Thymus (tissue), 11 donors: ENCODE data around the gene CTNNA2. TPM values are rescaled to one million over a fixed set of nuclear protein-coding genes. Genes with fewer than 3 reads are reported as not detected.

ENCODE experiments used
- DNase-seq, 9 donors: peaks; one replicate each; pipeline ENCODE4 v3.0.0-alpha.2; 2013; ENCODE audit warnings: low spot score in 9 of 9, low read depth in 6 of 9, missing footprints in 1 of 9
- H3K27ac ChIP-seq, 2 donors: one replicate each; pipeline ENCODE4 v1.5.1; 2013; ENCODE audit warnings: control low read depth in 1 of 2, low read depth in 1 of 2, low read length in 1 of 2, mild to moderate bottlenecking in 1 of 2, moderate library complexity in 1 of 2
- H3K27me3 ChIP-seq, 2 donors: one replicate each; pipeline ENCODE4 v1.5.1; 2013; ENCODE audit warnings: low read length in 1 of 2; ENCODE audit not compliant: control insufficient read depth in 2 of 2, insufficient read depth in 1 of 2
- H3K36me3 ChIP-seq, 2 donors: one replicate each; pipeline ENCODE4 v1.5.1; 2013; ENCODE audit warnings: low read length in 1 of 2, mild to moderate bottlenecking in 1 of 2, moderate library complexity in 1 of 2; ENCODE audit not compliant: control insufficient read depth in 2 of 2, insufficient read depth in 2 of 2
- H3K4me1 ChIP-seq, 2 donors: one replicate each; pipeline ENCODE4 v1.5.1; 2013; ENCODE audit warnings: low read length in 2 of 2; ENCODE audit not compliant: control insufficient read depth in 2 of 2, insufficient read depth in 2 of 2
- H3K4me3 ChIP-seq, 2 donors: one replicate each; pipeline ENCODE4 v1.5.1; 2013; ENCODE audit warnings: low read length in 2 of 2, control low read depth in 1 of 2, mild to moderate bottlenecking in 1 of 2
- H3K9me3 ChIP-seq, 2 donors: one replicate each; pipeline ENCODE4 v1.5.1; 2013; ENCODE audit warnings: low read length in 1 of 2, mild to moderate bottlenecking in 1 of 2; ENCODE audit not compliant: control insufficient read depth in 2 of 2, insufficient read depth in 1 of 2
- WGBS: extraction: QIAGEN DNeasy Blood & Tissue Kit; methylation state at CpG from one replicate; pipeline ENCODE4 v1.1.7; 2013; 5-methylcytosine and 5-hydroxymethylcytosine counted together
- polyA plus RNA-seq: library from polyadenylated mRNA; stranded (reverse); fragments of 200-250 nt; gene quantifications from one replicate; pipeline ENCODE4 v1.2.3, GENCODE V29; 2013
- total RNA-seq: library from RNA; stranded (reverse); fragments of 120-200 nt; gene quantifications from one replicate; pipeline ENCODE4 v1.2.4, GENCODE V29; 2013
- donor health status: healthy.

CTNNA2 gene
- total and polyA plus RNA-seq, 2 donors, result 0.16 to 0.19 TPM

DNA sequence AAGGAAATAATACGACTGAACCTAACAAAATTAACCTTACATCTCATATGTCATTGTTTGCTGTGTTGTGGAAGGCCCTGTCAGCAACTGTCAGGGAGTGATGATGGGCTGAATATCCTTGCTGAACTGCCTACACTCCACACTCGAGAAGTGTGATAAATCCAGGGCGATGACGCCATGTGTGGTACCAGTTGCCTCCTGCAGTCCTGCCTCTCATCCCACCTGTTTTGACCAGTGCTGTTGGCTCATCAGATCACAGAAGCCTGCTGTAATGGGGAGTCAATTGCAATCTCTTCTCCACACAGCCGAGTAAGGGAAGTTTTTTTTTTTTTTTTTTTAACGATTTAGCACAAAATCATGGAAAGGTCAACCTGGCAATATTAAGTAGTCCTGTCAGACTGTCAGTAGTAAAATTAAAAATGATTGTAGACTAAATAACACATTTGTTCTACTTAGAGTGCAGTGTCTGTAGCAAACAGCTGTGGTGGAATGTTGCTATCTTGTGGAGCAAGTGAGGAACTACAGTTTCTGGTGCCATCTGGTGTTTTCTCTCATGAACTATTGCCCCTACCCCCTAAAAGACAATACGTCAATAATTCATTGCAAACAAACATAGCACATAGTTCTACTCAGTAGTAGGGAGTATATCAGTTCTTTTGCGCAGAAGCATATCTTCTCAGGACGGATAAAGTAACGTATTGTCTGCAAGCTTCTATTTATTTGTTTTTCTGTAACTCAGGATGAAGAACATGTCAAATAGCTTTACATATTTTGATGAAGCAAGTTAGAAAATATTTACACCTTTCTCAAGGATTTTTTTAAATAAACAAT lies 347.6 kb downstream of the CTNNA2 start:
- WGBS, result 63% methylated on average over 10 of the region's 10 CpGs
- Histone ChIP-seq H3K4me3 (no peak overlapping the region), H3K9me3 (no peaks in the 10 kb centered on the region), H3K27ac (no peak overlapping the region), H3K36me3 (no peaks in the 10 kb centered on the region), H3K4me1 (no peaks in the 10 kb centered on the region), H3K27me3 (no peaks in the 10 kb centered on the region)
- DNase-seq, result no peak

DNA sequence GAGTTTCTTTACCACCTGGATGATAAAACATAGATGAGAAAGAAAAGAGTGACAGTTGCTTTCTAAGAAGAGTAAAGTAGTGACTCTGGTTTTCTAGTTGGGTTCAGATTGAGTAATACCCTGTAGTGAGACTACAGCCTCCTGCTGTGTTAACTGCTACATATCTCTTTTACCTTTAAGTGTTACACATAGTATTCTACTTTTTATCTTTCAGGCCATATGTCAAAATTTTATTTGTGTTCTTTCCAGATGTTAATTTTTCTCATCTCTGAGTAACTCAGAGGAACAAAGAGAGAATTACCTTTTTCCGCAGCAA lies 348.2 kb downstream of the CTNNA2 start:
- no peak for DNase-seq
- Histone ChIP-seq H3K27me3 (no peaks in the 10 kb centered on the region), H3K27ac (no peak overlapping the region), H3K9me3 (no peaks in the 10 kb centered on the region), H3K4me3 (no peak overlapping the region), H3K4me1 (no peaks in the 10 kb centered on the region), H3K36me3 (no peaks in the 10 kb centered on the region)
- 52% methylated on average over 1 of the region's 1 CpG for WGBS

DNA sequence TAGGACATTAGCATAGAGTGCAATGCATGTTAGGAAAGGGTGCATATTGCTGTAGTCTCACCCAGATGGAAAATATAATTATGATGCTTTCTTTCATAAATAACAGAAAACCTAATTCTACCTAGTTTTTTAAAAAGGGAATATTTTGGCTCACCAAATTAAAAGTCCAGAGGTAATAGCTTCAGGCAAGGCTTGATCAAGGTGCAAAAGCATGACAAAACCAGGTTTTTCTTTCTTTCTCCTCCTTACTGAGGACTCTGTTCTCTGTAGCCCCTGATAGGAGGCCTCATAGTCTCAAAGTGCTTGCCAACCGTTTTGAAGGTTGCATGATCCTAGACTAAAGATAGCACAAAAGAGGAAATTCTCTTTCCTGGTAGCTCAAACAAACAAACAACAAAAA lies 349.9 kb downstream of the CTNNA2 start:
- no peaks in the 10 kb centered on the region for H3K9me3 ChIP-seq
- WGBS, result 14% methylated on average over 1 of the region's 1 CpG
- H3K27ac ChIP-seq, result no peak overlapping the region
- no peaks in the 10 kb centered on the region for H3K4me1 ChIP-seq
- H3K4me3 ChIP-seq, result no peak overlapping the region
- no peak for DNase-seq
- no peaks in the 10 kb centered on the region for H3K27me3 ChIP-seq
- no peaks in the 10 kb centered on the region for H3K36me3 ChIP-seq

DNA sequence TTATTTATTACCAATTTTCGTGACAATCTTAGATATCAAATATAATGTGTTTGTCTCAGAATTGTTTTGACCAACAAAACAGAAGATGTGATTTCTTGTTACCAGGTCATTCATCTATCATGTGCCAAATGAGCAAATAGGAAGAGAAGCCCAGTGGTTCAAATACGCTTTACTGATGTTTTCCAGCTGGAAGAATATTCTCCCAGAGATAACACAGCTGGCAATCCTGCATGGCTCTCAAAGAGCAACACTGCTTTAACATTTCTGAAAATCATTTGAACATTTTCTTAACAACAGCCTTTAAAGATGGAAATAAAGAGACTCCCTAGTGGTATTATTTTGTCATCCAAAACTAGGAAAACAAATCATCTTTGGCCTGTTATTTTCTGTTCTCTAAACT lies 359.8 kb downstream of the CTNNA2 start:
- Histone ChIP-seq H3K36me3 (no peaks in the 10 kb centered on the region), H3K27me3 (no peaks in the 10 kb centered on the region), H3K9me3 (no peaks in the 10 kb centered on the region), H3K27ac (no peak overlapping the region), H3K4me3 (no peak overlapping the region), H3K4me1 (no peaks in the 10 kb centered on the region)
- DNase-seq, result no peak
- WGBS, result 91% methylated on average over 2 of the region's 2 CpGs

DNA sequence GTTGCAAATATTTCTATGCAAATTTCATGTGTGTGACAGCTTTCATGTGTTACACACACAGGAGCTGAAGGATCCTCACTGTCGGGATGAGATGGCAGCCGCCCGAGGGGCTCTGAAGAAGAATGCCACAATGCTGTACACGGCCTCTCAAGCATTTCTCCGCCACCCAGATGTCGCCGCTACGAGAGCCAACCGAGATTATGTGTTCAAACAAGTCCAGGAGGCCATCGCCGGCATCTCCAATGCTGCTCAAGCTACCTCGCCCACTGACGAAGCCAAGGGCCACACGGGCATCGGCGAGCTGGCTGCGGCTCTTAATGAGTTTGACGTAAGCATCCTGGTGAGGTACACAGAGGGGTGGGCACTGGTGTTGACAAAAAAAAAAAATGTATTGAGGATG lies 361.2 kb downstream of the CTNNA2 start:
- WGBS, result 95% methylated on average over 18 of the region's 18 CpGs
- no peaks in the 10 kb centered on the region for H3K9me3 ChIP-seq
- H3K27me3 ChIP-seq, result no peaks in the 10 kb centered on the region
- no peak for DNase-seq
- H3K4me1 ChIP-seq, result no peaks in the 10 kb centered on the region
- no peaks in the 10 kb centered on the region for H3K36me3 ChIP-seq
- no peak overlapping the region for H3K27ac ChIP-seq
- H3K4me3 ChIP-seq, result no peak overlapping the region

DNA sequence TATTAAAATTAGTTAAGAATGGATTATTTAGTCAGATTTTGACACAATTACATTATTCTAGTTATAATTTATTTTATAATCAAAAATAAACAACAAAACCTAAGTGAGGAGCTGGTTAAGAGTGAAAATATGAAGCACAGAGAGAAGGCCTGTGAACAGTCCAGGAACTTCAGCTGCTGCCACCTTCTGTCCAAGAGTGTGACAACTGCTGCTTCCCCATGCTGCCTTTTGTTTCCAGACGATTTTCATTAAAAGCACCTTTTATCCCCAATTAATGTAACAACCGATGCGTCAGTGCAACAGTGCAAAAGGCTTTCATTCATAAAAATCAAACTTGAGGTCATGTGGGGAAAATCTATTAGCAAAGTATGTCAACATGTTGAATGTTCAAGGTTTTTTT lies 363.6 kb downstream of the CTNNA2 start:
- Histone ChIP-seq H3K27me3 (no peaks in the 10 kb centered on the region), H3K36me3 (no peaks in the 10 kb centered on the region), H3K4me1 (no peaks in the 10 kb centered on the region), H3K9me3 (no peaks in the 10 kb centered on the region), H3K27ac (no peak overlapping the region), H3K4me3 (no peak overlapping the region)
- 47% methylated on average over 3 of the region's 3 CpGs for WGBS
- DNase-seq, result no peak

DNA sequence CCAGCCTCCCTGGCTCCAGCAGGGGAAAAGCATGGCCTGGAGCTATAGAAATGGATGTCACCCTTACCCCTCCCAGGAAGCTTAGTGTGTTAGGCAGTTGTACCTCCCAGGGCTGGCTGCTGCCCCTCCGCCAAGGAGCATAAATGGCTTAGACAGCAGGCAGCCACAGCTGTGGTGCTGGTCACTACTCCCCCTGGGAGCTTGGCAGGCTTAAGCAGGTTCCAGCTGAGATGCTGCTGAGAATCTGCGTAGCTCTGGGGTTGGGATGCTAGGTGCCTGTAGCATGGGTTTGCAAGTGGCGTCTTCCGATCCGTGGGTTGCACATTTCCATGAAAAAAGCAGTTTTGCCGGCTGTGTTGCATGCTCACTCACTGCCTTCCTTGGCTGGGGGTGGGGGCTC lies 369.7 kb downstream of the CTNNA2 start:
- no peaks in the 10 kb centered on the region for H3K4me1 ChIP-seq
- no peaks in the 10 kb centered on the region for H3K9me3 ChIP-seq
- no peak overlapping the region for H3K4me3 ChIP-seq
- 92% methylated on average over 6 of the region's 6 CpGs for WGBS
- H3K27me3 ChIP-seq, result no peaks in the 10 kb centered on the region
- DNase-seq, result no peak
- no peaks in the 10 kb centered on the region for H3K36me3 ChIP-seq
- H3K27ac ChIP-seq, result no peak overlapping the region

DNA sequence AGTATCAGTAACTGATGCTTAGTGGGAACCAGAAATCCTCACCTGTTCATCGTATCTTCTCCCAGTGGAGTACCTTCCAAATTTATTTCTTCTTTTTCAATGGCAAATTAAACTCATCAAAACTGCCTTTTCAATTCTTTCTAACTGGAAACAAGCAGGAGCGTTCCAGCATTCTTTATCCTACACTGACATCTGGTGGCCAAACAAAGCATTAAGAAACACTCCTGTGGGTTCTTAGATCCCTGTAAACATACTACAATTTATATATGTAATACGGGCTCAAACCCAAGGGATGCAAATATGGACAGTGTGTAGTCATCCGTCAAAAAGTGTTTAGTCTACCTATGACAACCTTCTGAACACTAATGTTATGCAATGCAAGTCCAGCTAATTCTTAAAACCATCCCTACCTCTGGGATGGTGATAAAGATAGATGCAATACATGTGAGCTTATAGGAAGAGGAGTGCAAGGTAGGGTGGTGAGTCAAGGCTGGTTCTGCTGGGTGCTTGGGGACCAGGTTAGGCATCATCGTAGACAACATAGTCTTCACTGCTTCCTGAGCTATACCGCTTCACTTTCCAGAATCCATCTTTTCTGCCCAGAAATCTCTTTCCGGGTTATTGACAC lies 375.0 kb downstream of the CTNNA2 start:
- Histone ChIP-seq H3K4me3 (no peak overlapping the region), H3K27me3 (no peaks in the 10 kb centered on the region), H3K27ac (no peak overlapping the region), H3K36me3 (no peaks in the 10 kb centered on the region), H3K9me3 (no peaks in the 10 kb centered on the region), H3K4me1 (no peaks in the 10 kb centered on the region)
- WGBS, result 42% methylated on average over 7 of the region's 7 CpGs
- DNase-seq, result peak in 8 of 9 donors; percentile 8 to 56 (median 32)

DNA sequence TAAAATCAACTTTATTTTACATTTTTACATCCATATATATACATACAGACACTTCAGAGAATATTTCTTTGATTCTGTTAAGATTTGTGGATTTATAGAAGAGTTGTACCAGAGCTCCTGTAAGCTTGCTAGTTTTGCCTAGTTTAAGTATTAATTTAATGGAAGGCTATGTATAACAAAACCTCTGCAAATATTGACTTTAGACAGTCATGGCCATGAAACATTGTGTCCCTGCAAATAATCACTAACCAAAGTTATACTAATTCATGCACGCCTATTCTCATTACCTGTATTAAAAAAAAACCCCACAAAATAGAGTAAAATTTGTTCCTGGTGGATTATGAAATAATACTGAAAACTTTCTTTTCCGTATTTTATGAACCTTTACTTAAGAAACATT lies 379.3 kb downstream of the CTNNA2 start:
- Histone ChIP-seq H3K9me3 (no peaks in the 10 kb centered on the region), H3K27me3 (no peaks in the 10 kb centered on the region), H3K27ac (no peak overlapping the region), H3K36me3 (no peaks in the 10 kb centered on the region), H3K4me3 (no peak overlapping the region), H3K4me1 (no peaks in the 10 kb centered on the region)
- WGBS, result 94% methylated on average over 2 of the region's 2 CpGs
- no peak for DNase-seq
